DND-41 (cell line): ENCODE results near the gene FAM114A1.

ENCODE experiments used
- ATAC-seq: fragments of 200-7000 bp; cut with Tn5 transposase; 3 replicates; pipeline ENCODE4 v1.9.1; 2021; ENCODE audit warnings: low read depth; ENCODE audit not compliant: insufficient read depth
- DNase-seq: peaks from one replicate; pipeline ENCODE4 v3.0.0-alpha.2; 2020
- H2AFZ ChIP-seq: 2 replicates; pipeline ENCODE4 v1.6.0; 2012; ENCODE audit warnings: low read depth, low read length
- H3K27ac ChIP-seq: 2 replicates; pipeline ENCODE4 v1.5.1; 2012; ENCODE audit warnings: low read length, inconsistent platforms
- H3K27me3 ChIP-seq: fragments of 200-600 bp; sonication (generic); 2 replicates; pipeline ENCODE4 v1.6.0; 2012; ENCODE audit warnings: low read length, mild to moderate bottlenecking, inconsistent platforms; ENCODE audit not compliant: insufficient read depth, poor library complexity
- H3K36me3 ChIP-seq: 2 replicates; pipeline ENCODE4 v1.5.1; 2012; ENCODE audit warnings: low read length, inconsistent platforms; ENCODE audit not compliant: insufficient read depth
- H3K4me1 ChIP-seq: 2 replicates; pipeline ENCODE4 v1.5.1; 2012; ENCODE audit warnings: mild to moderate bottlenecking, low read length; ENCODE audit not compliant: insufficient read depth
- H3K4me2 ChIP-seq: 2 replicates; pipeline ENCODE4 v1.6.0; 2012; ENCODE audit warnings: mild to moderate bottlenecking, moderate library complexity, low read length, inconsistent platforms; ENCODE audit not compliant: insufficient read depth
- H3K4me3 ChIP-seq, 2 experiments: fragments of 200-600 bp in 1 of 2; shearing (Covaris generic) in 1 of 2; 2 replicates each; pipeline ENCODE4 v1.5.1; 2012 to 2016; ENCODE audit warnings: inconsistent platforms in 2 of 2, low read length in 2 of 2, mild to moderate bottlenecking in 2 of 2, low read depth in 1 of 2, moderate library complexity in 1 of 2
- H3K79me2 ChIP-seq: 2 replicates; pipeline ENCODE4 v1.6.0; 2012; ENCODE audit warnings: low read length, inconsistent platforms; ENCODE audit not compliant: insufficient read depth
- H3K9ac ChIP-seq: 2 replicates; pipeline ENCODE4 v1.6.0; 2012; ENCODE audit warnings: low read depth, mild to moderate bottlenecking, inconsistent platforms, low read length, moderate library complexity
- H3K9me3 ChIP-seq: 2 replicates; pipeline ENCODE4 v1.5.1; 2012; ENCODE audit warnings: low read length, moderate library complexity, mild to moderate bottlenecking, inconsistent platforms; ENCODE audit not compliant: insufficient read depth, severe bottlenecking
- H4K20me1 ChIP-seq: 2 replicates; pipeline ENCODE4 v1.6.0; 2012; ENCODE audit warnings: low read length; ENCODE audit not compliant: insufficient read depth
- EZH2 ChIP-seq: IDR thresholded peaks from 3 replicates; pipeline ENCODE4 v1.6.1; 2012; ENCODE audit warnings: borderline replicate concordance, low read depth, mild to moderate bottlenecking, moderate library complexity, low read length, inconsistent platforms; ENCODE audit not compliant: severe bottlenecking
- TF ChIP-seq, protein P1 (sequence below): IDR thresholded peaks from 2 replicates; pipeline ENCODE4 v1.5.1; 2012; ENCODE audit warnings: borderline replicate concordance, low read length, moderate library complexity, mild to moderate bottlenecking; ENCODE audit not compliant: poor library complexity, severe bottlenecking; ENCODE audit errors: extremely low read depth

Gene FAM114A1

DNA sequence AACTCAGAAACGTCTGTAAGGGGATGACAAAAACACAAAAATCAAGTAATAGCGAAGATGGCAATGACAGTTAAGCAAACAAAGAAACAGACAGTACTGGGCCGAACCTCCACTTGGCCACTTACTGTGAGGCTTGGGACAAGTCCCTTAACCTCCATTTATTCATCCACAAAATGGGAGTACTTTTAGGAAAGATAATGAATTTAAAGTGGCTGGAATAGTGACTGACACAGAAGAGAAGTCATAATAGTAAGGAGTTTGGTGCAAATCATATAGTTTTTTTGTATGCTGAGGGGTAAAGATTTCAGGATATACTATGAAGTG lies 9.5 kb upstream of the FAM114A1 start:
- TF ChIP-seq EZH2: no peak
- TF ChIP-seq, protein P1, sequence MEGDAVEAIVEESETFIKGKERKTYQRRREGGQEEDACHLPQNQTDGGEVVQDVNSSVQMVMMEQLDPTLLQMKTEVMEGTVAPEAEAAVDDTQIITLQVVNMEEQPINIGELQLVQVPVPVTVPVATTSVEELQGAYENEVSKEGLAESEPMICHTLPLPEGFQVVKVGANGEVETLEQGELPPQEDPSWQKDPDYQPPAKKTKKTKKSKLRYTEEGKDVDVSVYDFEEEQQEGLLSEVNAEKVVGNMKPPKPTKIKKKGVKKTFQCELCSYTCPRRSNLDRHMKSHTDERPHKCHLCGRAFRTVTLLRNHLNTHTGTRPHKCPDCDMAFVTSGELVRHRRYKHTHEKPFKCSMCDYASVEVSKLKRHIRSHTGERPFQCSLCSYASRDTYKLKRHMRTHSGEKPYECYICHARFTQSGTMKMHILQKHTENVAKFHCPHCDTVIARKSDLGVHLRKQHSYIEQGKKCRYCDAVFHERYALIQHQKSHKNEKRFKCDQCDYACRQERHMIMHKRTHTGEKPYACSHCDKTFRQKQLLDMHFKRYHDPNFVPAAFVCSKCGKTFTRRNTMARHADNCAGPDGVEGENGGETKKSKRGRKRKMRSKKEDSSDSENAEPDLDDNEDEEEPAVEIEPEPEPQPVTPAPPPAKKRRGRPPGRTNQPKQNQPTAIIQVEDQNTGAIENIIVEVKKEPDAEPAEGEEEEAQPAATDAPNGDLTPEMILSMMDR: no peak
- Histone ChIP-seq H3K79me2 (no peaks in the 10 kb centered on the region), H4K20me1 (no peaks in the 10 kb centered on the region), H3K36me3 (no peaks in the 10 kb centered on the region), H3K9ac (no peak overlapping the region), H3K9me3 (no peaks in the 10 kb centered on the region), H3K4me3 (no peak overlapping the region), H3K27me3 (no peaks in the 10 kb centered on the region), H3K27ac (no peak overlapping the region), H2AFZ (no peak overlapping the region), H3K4me2 (peak overlapping the region; percentile 60; the same call in 1 of the 2 replicates), H3K4me1 (peaks cover 29% of the 10 kb centered on the region)
- DNase-seq: no peak
- no peak for ATAC-seq

DNA sequence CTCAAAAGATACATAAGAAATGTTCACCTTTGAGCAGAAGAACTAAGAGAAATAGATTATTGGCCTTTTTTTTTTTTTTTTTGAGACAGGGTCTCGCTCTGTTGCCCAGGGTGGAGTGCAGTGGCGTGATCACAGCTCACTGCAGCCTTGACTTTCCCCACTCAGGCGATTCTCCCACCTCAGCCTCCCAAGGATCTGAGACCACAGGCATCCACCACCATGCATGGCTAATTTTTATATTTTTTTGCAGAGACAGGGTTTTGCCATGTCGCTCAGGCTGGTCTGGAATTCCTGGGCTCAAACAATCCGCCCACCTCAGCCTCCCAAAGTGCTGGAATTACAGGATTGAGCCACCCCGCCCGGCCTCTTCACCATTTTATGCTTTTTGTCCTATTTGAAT lies 8.1 kb upstream of the FAM114A1 start:
- TF ChIP-seq, protein P1: no peak
- TF ChIP-seq EZH2: no peak
- H2AFZ ChIP-seq: no peak overlapping the region
- no peak overlapping the region for H3K9ac ChIP-seq
- no peak for DNase-seq
- H3K79me2 ChIP-seq: no peaks in the 10 kb centered on the region
- H3K27ac ChIP-seq: no peak overlapping the region
- H3K9me3 ChIP-seq: no peaks in the 10 kb centered on the region
- H3K27me3 ChIP-seq: no peaks in the 10 kb centered on the region
- H3K4me1 ChIP-seq: peaks cover 29% of the 10 kb centered on the region
- H3K4me2 ChIP-seq: no peak overlapping the region
- H3K4me3 ChIP-seq: no peak overlapping the region
- ATAC-seq: no peak
- H3K36me3 ChIP-seq: no peaks in the 10 kb centered on the region
- H4K20me1 ChIP-seq: no peaks in the 10 kb centered on the region

DNA sequence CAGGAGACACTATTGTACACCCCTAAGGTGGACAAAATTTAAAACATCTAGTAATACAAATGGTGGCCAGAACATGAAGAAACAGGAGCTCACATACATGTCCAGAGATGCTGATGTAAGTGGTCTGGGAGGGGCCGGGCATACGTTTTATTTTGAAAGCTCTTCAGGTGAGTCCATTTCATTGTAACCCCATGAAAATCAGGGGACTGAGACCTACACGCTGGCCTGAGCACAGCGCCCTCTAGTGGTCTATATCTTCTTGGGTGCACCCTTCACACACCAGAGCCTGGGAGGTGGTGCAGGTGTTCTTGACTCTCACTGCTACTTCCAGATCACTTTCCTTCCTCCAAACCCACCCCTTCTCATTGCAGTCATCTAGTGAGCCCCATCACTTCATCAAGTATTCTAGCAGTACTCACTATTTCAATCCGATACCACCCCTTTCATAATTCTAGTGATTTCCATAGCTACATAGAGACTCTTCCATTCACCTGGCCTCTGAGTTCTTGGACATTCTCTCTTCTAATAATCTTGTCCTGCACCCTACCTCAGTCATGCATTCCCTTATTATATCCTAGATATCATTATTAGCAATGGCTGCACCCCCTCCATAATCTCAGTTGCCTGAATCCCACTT lies 6.7 kb upstream of the FAM114A1 start:
- Histone ChIP-seq H3K4me1 (peaks cover 24% of the 10 kb centered on the region), H3K4me3 (no peak overlapping the region), H2AFZ (no peak overlapping the region), H3K79me2 (no peaks in the 10 kb centered on the region), H3K9ac (no peak overlapping the region), H4K20me1 (no peaks in the 10 kb centered on the region), H3K4me2 (no peak overlapping the region), H3K36me3 (no peaks in the 10 kb centered on the region), H3K9me3 (no peaks in the 10 kb centered on the region), H3K27me3 (no peaks in the 10 kb centered on the region), H3K27ac (no peak overlapping the region)
- TF ChIP-seq EZH2: no peak
- TF ChIP-seq, protein P1: peak; percentile 78
- ATAC-seq (peak; percentile 42; the same call in 2 of the 3 replicates), DNase-seq (peak; percentile 33)

DNA sequence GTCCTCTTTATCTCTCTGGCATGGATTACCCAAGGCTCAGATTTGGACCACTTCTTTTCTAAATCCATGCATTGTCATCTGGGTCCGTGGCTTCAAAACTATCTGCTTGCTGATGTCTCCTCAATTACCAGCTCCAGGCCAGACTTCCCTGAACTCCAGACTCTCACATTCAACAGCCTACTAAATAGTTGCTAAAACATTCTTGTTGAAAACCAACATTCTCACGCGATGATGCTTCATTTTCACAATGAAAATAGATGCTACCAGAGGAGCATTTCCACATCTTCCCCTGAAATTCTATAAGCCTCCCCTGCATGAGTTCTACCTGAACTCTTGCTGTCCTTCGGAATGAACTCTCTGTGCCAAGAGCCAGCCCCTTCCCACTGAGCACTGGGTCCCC lies 5.8 kb upstream of the FAM114A1 start:
- no peak for DNase-seq
- H4K20me1 ChIP-seq: no peaks in the 10 kb centered on the region
- no peak overlapping the region for H3K9ac ChIP-seq
- no peaks in the 10 kb centered on the region for H3K27me3 ChIP-seq
- H3K4me1 ChIP-seq: peaks cover 15% of the 10 kb centered on the region
- no peak overlapping the region for H3K4me3 ChIP-seq
- H3K4me2 ChIP-seq: no peak overlapping the region
- no peak overlapping the region for H3K27ac ChIP-seq
- H3K79me2 ChIP-seq: no peaks in the 10 kb centered on the region
- H2AFZ ChIP-seq: no peak overlapping the region
- no peak for ATAC-seq
- no peaks in the 10 kb centered on the region for H3K9me3 ChIP-seq
- no peaks in the 10 kb centered on the region for H3K36me3 ChIP-seq
- TF ChIP-seq, protein P1: no peak
- no peak for TF ChIP-seq EZH2
